Muscle of leg (tissue), 11 donors: ENCODE measurements around the gene CCSER1. TPM values are rescaled to one million over a fixed set of nuclear protein-coding genes. Genes with fewer than 3 reads are reported as not detected.
"Not testable (repeated sequence)": the region's sequence is repeated elsewhere in the genome, so short reads cannot be mapped to it uniquely, and the experiment has no call there.

ENCODE experiments used
- DNase-seq: peaks from one replicate; pipeline ENCODE4 v3.0.0; 2013
- H3K27ac ChIP-seq: one replicate; pipeline ENCODE4 v1.5.1; 2013; ENCODE audit warnings: mild to moderate bottlenecking, low read length, control low read depth
- H3K27me3 ChIP-seq: one replicate; pipeline ENCODE4 v1.6.1; 2013; ENCODE audit warnings: low read length; ENCODE audit not compliant: control insufficient read depth, insufficient read depth
- H3K36me3 ChIP-seq: one replicate; pipeline ENCODE4 v1.6.1; 2013; ENCODE audit warnings: low read length; ENCODE audit not compliant: control insufficient read depth, insufficient read depth
- H3K4me1 ChIP-seq: one replicate; pipeline ENCODE4 v1.6.1; 2013; ENCODE audit warnings: low read length; ENCODE audit not compliant: control insufficient read depth, insufficient read depth
- H3K4me3 ChIP-seq: one replicate; pipeline ENCODE4 v1.5.1; 2013; ENCODE audit warnings: low read length, control low read depth
- H3K9me3 ChIP-seq: replicated peaks from 2 replicates; pipeline ENCODE4 v1.6.1; 2013; ENCODE audit warnings: low read depth, low read length; ENCODE audit not compliant: control insufficient read depth
- WGBS: methylation state at CpG from one replicate; pipeline ENCODE4 v1.1.5; 2013; ENCODE audit warnings: missing lambda C conversion rate; ENCODE audit not compliant: insufficient coverage; 5-methylcytosine and 5-hydroxymethylcytosine counted together
- polyA plus RNA-seq, 8 donors: library from polyadenylated mRNA; unstranded; fragments of 120-200 nt; gene quantifications; one replicate each; pipeline versions ENCODE4 v1.2.1 to v1.2.3, GENCODE V29; 2013; ENCODE audit warnings: inconsistent platforms in 1 of 8, low replicate concordance in 1 of 8; ENCODE audit not compliant: insufficient read length in 8 of 8, insufficient read depth in 1 of 8
- total RNA-seq: library from RNA; stranded (reverse); fragments of 120-200 nt; gene quantifications from one replicate; pipeline ENCODE4 v1.2.4, GENCODE V29; 2013

Gene CCSER1
- total and polyA plus RNA-seq, 9 donors = 0.26 to 1.2 (median 0.41) TPM

DNA sequence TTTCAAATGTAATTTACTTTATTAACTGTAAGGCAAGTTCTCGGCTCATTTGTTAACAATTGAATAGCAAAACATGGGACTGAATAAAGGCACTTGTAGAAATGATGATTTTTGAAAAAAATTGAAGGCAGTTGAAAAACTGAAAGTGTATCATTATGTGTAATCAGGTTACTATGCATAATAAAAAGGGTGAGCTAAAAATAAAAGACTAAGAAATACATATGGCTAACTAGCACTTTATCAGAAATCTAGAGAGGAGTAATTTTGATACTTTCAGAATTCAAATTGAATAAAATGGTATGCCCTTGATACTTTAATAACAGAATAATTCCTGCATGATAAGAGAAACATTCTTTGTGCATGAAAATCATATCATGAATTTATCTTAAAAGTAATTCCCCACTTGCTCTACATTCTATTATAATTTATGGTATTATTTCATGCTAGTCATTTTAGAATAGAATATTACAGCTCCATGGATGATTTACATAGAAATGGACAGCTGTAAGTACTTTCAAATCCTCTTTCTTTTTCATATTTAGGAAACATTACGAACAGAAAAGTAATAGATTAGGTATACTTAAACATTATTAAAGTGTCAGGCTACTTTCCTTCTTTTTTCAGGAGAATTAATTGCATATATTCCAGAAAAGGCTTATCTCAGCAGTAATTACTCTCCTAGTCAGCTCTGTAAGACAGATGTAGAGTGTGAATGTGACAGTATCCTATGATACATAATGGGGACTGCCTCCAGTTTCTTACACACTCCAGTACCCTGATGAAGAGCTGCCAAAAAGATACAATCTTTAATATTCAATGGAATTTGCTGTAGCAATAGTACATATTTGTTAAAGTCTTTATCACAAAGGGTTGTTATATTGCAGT is 697.3 kb downstream of the CCSER1 start:
- H3K9me3 ChIP-seq = no peaks in the 10 kb centered on the region
- H3K27me3 ChIP-seq = no peaks in the 10 kb centered on the region
- H3K4me3 ChIP-seq = no peak overlapping the region
- no peaks in the 10 kb centered on the region for H3K4me1 ChIP-seq
- no peak for DNase-seq
- H3K36me3 ChIP-seq = no peaks in the 10 kb centered on the region
- no peak overlapping the region for H3K27ac ChIP-seq
- no CpG with 5 or more reads among the region's 2 CpGs for WGBS

DNA sequence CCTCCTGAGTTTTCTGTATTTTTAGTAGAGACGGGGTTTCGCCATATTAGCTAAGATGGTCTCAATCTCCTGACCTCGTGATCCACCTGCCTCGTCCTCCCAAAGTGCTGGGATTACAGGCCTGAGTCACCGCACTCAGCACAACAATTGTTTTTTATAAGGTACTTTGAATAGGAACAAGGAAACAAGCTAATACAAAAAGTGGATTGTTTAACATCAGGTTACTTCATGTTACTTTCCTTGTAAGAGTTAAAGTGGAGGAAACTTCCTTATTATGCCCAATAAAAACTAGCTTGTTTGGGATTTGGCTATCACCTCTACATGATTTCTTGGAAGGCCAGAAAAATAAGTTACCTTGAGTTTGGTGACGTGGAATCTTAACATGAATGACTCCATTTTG is 698.7 kb downstream of the CCSER1 start:
- Histone ChIP-seq H3K27me3 (no peaks in the 10 kb centered on the region), H3K27ac (no peak overlapping the region), H3K9me3 (no peaks in the 10 kb centered on the region), H3K4me1 (no peaks in the 10 kb centered on the region), H3K4me3 (no peak overlapping the region), H3K36me3 (no peaks in the 10 kb centered on the region)
- no peak for DNase-seq
- no CpG with 5 or more reads among the region's 6 CpGs for WGBS

GRCh38 chr4:90833706-90834105 is 706.5 kb downstream of the CCSER1 start:
- H3K36me3 ChIP-seq = no peaks in the 10 kb centered on the region
- WGBS = no CpG with 5 or more reads among the region's 1 CpG
- no peak for DNase-seq
- no peaks in the 10 kb centered on the region for H3K9me3 ChIP-seq
- no peaks in the 10 kb centered on the region for H3K4me1 ChIP-seq
- no peak overlapping the region for H3K27ac ChIP-seq
- H3K27me3 ChIP-seq = no peaks in the 10 kb centered on the region
- H3K4me3 ChIP-seq = no peak overlapping the region

GRCh38 chr4:90837241-90837640 is 710.0 kb downstream of the CCSER1 start:
- Histone ChIP-seq H3K27ac (no peak overlapping the region), H3K4me1 (no peaks in the 10 kb centered on the region), H3K4me3 (no peak overlapping the region), H3K36me3 (no peaks in the 10 kb centered on the region), H3K27me3 (no peaks in the 10 kb centered on the region), H3K9me3 (no peaks in the 10 kb centered on the region)
- no peak for DNase-seq
- no CpG with 5 or more reads among the region's 1 CpG for WGBS

DNA sequence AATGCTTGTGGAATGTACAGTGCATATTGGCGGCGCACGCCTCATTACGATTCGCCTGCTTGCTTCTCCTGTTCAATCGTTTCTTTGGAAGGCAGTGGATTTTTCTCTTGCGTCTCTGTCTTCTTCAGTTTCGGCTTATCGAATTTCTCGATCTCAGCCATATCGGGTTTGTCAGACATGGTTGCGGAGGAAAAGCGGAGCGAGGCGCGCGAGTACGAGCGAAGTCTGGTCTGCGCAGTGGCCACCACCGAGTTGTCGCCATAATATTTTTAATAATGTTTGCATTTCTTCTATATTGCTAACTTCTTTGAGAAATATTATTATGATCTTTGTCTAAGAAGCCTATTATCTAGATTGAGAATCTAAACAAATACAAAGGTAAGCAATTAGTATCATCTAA is 711.7 kb downstream of the CCSER1 start:
- H3K27ac ChIP-seq, DNase-seq, H3K36me3 ChIP-seq, H3K27me3 ChIP-seq, H3K4me3 ChIP-seq, H3K4me1 ChIP-seq, H3K9me3 ChIP-seq: not testable (repeated sequence)
- no CpG with 5 or more reads among the region's 22 CpGs for WGBS

DNA sequence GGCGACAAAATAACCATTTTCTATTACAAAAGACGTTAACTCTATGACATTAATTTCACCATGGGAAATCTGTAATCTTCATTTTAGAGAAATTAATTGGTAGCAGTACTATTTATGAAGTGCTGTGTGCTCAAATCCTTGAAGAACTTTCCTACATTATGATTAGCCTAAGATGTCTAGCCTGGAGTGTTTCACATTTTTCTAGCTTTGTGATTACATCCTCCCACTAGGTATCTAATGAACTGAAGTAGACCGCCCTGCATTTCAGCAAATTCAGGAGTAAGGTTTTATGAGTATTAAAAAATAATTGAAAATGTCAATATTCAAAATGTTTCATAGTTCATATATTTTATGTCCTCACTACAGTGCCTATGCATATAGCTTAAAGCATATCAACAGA is 713.1 kb downstream of the CCSER1 start:
- Histone ChIP-seq H3K27me3 (no peaks in the 10 kb centered on the region), H3K4me3 (no peak overlapping the region), H3K27ac (no peak overlapping the region), H3K9me3 (no peaks in the 10 kb centered on the region), H3K36me3 (no peaks in the 10 kb centered on the region), H3K4me1 (no peaks in the 10 kb centered on the region)
- no peak for DNase-seq
- WGBS = no CpG with 5 or more reads among the region's 3 CpGs

- H3K36me3 ChIP-seq = no peaks in the 10 kb centered on the region
- no peak overlapping the region for H3K27ac ChIP-seq
- H3K9me3 ChIP-seq = no peaks in the 10 kb centered on the region
- H3K4me3 ChIP-seq = no peak overlapping the region
- DNase-seq = no peak
- H3K4me1 ChIP-seq = no peaks in the 10 kb centered on the region
- no peaks in the 10 kb centered on the region for H3K27me3 ChIP-seq
These were observed 713.6 kb downstream of the CCSER1 start for GRCh38 chr4:90840828-90841227.

GRCh38 chr4:90841676-90842075 is 714.5 kb downstream of the CCSER1 start:
- Histone ChIP-seq H3K27me3 (no peaks in the 10 kb centered on the region), H3K27ac (no peak overlapping the region), H3K36me3 (no peaks in the 10 kb centered on the region), H3K4me1 (no peaks in the 10 kb centered on the region), H3K9me3 (no peaks in the 10 kb centered on the region), H3K4me3 (no peak overlapping the region)
- DNase-seq = no peak
- no CpG with 5 or more reads among the region's 1 CpG for WGBS

- no peaks in the 10 kb centered on the region for H3K4me1 ChIP-seq
- no peak for DNase-seq
- WGBS = no CpG with 5 or more reads among the region's 2 CpGs
- H3K27ac ChIP-seq = no peak overlapping the region
- H3K9me3 ChIP-seq = no peaks in the 10 kb centered on the region
- no peak overlapping the region for H3K4me3 ChIP-seq
- no peaks in the 10 kb centered on the region for H3K36me3 ChIP-seq
- no peaks in the 10 kb centered on the region for H3K27me3 ChIP-seq
These were observed 715.8 kb downstream of the CCSER1 start for GRCh38 chr4:90842960-90843359.

- Histone ChIP-seq H3K36me3 (no peaks in the 10 kb centered on the region), H3K27me3 (no peaks in the 10 kb centered on the region), H3K9me3 (no peaks in the 10 kb centered on the region), H3K4me1 (no peaks in the 10 kb centered on the region), H3K27ac (no peak overlapping the region), H3K4me3 (no peak overlapping the region)
- DNase-seq = no peak
These were observed 717.0 kb downstream of the CCSER1 start for GRCh38 chr4:90844241-90844640.

DNA sequence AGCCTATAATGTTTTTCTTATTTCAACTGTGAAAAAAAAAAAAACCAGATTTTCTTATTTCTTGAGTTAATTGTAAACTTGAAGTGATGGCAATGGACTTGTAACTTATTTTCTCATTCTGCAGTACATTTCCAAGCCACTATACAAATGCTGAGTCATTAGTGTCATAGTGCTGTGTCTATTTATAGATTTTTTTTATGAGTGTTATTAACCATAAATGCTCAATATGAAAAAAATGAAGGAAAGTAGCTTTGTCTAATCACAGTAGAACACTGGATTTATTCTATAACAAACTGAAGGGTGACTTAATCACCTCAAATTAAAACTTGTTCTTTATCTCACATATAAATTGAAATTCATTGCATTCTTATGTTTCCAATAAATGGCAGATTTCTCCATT is 718.6 kb downstream of the CCSER1 start:
- Histone ChIP-seq H3K27ac (no peak overlapping the region), H3K9me3 (no peaks in the 10 kb centered on the region), H3K36me3 (no peaks in the 10 kb centered on the region), H3K4me1 (no peaks in the 10 kb centered on the region), H3K4me3 (no peak overlapping the region), H3K27me3 (no peaks in the 10 kb centered on the region)
- no peak for DNase-seq
